Ramos (cell line): ENCODE data around the gene RPL11.
"Not testable (repeated sequence)": the region's sequence is repeated elsewhere in the genome, so short reads cannot be mapped to it uniquely, and the experiment has no call there.

Experiments
- in situ Hi-C: fragments of 300-500 bp; cut with MboI; formaldehyde crosslinking; loops from one replicate; pipeline ENCODE4 v1.14.3; 2022; ENCODE audit warnings: low sequenced_read_pairs; ENCODE audit not compliant: unreplicated experiment

RPL11 gene

DNA sequence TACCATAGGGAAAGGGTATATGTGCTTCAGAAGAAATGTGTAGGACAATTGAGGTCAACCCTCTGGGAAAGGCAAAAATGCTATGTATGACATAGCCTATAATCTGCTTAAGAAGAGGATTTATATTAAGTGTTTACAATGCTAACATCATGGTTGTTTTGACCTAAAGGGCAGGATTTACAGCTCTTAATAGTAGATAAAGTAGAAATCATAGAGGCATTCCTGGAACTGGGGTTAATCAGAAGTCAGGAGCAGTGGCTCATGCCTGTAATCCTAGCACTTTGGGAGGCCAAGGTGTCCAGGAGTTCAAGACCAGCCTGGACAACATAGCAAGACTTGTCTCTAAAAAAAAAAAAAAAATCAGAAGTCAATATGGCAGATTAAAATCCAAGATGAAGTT, 8.7 kb upstream of the RPL11 start:
- in situ Hi-C loops: no loop called here

DNA sequence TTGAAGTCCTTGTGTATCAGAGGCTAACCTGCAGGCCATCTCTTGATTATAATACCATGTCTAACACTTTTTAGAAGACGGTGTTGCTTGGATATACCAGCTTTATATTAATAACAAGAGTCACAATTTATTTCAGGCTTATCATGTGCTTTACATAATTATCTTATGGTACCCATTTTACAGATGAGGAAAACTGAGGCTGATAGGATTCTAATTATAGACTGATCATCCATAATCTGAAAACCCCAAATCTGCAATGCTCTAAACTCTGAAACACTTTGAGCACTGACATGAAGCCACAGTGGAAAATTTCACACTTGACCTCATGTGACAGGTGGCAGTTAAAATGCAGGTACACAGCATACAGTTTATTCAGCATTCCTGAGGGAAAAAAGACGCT, 7.2 kb upstream of the RPL11 start:
- in situ Hi-C loops: no loop called here

DNA sequence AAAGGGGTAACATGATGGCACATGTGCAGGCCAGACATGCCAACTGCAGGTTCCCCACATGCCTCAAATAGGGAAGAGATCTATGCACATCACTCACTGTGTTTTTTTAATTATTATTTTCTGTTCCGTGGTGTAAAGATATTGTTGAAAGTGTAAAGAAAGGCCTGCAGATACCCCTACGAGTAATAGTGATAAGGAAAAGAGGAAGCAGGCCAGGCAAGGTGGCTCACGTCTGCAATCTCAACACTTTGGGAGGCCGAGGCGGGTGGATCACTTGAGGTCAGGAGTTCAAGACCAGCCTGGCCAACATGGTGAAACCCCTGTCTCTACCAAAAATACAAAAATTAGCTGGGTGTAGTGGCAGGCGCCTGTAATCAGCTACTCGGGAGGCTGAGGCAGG, 6.4 kb upstream of the RPL11 start:
- in situ Hi-C loops: not testable (repeated sequence)

DNA sequence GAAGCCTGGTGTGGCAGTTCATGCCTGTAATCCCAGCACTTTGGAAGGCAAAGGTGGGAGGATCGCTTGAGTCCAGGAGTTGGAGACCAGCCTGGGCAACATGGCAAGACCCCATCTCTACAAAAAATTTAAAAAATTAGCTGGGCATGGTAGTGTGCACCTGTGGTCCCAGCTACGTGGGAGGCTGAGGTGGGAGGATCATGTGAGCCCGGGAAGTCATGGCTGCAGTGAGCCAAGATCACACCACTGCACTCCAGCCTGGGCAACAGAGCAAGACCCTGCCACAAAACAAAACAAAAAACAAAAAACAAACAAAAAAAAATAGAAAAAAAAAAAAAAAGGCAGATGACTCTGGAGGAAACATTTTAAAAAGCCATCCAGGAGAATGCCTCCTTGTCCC, 3.9 kb upstream of the RPL11 start:
- in situ Hi-C loops: not testable (repeated sequence)

DNA sequence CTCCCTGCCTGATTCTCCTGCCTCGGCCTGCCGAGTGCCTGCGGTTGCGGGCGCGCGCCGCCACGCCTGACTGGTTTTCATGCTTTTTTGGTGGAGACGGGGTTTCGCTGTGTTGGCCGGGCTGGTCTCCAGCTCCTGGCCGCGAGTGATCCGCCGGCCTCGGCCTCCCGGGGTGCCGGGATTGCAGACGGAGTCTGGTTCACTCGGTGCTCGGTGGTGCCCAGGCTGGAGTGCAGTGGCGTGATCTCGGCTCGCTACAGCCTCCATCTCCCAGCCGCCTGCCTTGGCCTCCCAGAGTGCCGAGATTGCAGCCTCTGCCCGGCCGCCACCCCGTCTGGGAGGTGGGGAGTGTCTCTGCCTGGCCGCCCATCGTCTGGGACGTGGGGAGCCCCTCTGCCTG, 3.3 kb upstream of the RPL11 start:
- in situ Hi-C loops: not testable (repeated sequence)

DNA sequence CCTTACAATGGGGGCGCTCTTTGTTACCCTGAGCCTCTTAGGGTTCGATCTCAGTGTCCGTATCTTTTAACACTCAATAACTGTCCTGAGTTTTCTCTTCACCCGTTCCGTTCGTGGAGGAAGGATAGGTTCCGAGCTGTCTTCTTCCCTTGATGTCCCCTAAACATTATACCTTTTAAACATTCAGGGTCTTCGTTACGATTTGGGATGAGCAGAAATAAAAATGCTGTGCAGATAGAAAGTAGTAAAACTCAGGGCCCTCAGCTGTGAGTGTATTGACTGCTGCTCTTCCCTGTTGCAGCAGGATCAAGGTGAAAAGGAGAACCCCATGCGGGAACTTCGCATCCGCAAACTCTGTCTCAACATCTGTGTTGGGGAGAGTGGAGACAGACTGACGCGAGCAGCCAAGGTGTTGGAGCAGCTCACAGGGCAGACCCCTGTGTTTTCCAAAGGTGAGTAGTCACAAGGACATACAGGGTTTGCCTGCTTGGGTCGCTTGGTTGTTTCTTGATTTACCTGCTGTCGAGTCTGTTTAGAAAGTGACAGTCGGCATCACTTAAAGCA, 784 bp downstream of the RPL11 start:
- in situ Hi-C loops: no loop called here

DNA sequence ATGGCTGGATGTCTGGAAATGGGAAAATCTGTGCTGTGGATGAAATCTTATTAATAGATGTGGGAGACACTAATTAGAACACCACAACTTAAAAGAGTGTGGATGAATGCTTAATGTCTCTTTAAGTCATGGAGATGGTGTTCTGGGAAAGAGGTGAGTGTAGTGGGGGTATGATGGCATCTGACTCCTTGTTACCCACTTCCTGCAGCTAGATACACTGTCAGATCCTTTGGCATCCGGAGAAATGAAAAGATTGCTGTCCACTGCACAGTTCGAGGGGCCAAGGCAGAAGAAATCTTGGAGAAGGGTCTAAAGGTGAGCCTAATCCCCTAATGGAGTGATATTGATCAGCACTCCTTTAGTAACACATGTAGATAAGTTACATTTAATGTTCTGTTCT, 2.0 kb downstream of the RPL11 start:
- in situ Hi-C loops: no loop called here

DNA sequence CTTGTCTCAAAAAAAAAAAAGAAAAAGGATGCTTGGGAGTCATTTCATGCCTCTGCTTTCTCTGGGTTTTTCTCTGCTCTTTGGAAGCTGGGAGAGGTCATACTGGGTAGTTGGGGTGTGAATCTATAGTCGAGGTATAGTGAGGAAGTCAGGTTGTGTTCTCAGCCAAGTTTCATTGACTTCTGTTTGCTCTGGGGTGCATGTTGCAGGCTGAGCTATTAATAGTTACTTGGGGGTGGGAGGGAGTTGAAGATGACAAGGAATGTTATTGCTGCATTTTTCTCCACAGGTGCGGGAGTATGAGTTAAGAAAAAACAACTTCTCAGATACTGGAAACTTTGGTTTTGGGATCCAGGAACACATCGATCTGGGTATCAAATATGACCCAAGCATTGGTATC, 2.8 kb downstream of the RPL11 start:
- in situ Hi-C loops: no loop called here

DNA sequence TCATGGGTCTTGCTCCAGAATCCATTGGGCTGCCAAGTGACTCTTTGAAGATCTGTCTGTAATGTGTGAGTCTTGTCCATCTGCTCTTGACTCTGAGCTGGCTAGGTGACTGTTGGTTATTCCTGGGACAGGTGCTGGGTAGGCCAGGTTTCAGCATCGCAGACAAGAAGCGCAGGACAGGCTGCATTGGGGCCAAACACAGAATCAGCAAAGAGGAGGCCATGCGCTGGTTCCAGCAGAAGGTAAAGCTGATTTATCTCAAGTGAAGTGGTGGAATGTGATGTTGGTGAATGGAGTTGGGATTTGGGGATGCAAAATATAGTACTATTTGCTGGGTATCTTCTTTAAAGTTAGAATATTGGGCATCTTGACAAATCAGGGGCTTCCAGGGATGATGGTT, 4.1 kb downstream of the RPL11 start:
- in situ Hi-C loops: no loop called here

DNA sequence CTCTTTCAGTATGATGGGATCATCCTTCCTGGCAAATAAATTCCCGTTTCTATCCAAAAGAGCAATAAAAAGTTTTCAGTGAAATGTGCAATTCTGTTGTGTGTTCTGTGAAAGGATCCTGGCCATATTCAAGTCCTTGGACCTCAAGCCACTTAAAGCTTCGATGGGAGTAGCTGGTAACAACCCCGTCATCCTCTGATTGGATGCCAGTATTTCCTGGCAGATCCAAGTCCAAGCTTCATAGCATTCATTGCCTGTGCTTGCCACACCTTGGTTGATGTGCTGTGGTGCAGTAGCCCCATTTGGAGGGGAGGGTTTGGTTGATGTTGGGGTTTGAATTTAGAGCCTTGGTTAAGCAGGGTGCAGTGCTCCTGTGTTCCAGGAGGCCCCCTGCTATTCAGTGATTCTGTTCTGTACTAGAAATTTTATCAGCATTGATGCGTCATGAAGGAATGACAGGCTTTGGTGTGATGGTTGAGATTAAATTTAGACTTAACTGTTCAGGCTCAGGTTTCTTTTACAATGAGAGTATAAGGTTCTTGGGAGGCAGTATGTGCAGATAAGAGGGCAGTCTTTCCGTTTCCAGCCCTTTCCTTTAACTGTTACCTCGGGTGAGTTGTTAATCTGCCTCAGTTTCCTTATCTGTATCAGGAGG, 4.9 kb downstream of the RPL11 start:
- in situ Hi-C loops: no loop called here

DNA sequence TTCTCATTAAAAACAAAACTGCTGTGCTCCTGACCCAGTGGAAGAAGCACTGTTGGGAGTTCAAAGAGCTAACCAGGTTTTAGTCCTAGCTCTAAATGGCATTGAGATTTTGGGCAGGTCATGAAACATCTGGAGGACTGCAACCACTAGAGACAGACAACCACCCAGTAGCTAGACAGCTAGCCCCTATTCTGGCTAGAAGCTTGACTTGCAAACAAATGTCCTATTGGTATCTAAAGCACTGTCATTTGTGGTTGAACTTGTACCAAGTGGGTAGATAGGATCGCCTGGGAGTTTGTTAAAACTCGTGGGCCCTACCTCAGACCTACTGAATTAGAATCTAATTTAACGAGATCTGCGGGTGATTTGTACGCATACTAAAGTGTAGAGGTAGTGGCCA, 6.9 kb downstream of the RPL11 start:
- in situ Hi-C loops: no loop called here

DNA sequence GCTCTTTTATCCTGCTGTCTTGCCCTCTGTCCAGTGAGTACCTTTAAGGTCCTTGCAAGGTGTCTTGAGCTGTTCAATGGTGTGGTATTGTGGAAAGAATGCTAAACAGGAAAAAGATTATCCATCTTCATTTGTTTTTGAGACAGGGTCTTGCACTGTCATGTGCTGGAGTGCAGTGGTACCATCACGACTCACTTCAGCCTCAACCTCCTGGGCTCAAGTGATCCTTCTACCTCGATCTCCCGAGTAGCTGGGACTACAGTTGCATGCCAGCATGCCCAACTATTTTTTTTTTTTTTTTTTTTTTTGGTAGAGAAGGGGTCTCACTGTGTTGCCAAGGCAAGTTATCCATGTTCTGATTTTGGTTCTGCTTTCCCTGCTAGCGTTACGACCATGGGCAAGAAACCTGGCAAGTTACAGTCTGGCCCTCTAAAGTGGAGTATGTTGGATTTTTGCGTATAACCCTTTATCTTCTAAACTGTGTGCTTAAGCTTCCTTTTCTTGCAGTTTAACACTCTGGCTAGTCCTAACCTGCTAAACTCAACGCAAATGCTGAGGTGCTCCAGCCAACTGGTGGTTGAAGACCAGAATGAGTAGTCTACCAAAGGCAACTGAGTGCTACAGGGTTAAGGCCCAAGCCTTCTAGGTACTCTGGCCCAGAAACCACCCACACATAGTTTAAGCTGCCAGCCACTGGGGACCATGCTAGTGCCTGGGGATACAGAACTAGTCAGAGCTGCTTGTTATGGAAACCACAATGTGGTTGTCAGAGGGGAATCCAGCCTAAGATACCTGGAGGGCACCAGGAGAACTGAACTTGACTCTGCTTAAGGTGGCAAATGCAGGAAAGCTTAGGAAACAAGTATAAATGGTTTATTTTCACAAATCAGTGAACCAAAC, 7.9 kb downstream of the RPL11 start:
- in situ Hi-C loops: no loop called here

DNA sequence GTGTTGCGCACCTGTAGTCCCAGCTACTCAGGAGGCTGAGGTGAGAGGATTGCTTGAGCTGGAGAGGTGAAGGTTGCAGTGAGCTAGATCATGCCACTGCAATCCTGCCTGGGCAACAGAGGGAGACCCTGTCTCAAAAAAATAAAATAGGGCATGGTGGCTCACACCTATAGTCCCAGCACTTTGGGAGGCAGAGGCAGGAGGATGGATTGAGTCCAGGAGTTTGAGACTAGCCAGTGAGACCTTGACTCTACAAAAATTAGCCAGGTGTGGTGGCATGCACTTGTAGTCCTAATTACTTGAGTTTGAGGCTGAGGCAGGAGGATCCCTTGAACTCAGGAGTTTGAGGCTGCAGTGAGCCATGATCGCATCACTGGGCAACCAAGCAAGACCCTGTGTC, 9.7 kb downstream of the RPL11 start:
- in situ Hi-C loops: no loop called here

DNA sequence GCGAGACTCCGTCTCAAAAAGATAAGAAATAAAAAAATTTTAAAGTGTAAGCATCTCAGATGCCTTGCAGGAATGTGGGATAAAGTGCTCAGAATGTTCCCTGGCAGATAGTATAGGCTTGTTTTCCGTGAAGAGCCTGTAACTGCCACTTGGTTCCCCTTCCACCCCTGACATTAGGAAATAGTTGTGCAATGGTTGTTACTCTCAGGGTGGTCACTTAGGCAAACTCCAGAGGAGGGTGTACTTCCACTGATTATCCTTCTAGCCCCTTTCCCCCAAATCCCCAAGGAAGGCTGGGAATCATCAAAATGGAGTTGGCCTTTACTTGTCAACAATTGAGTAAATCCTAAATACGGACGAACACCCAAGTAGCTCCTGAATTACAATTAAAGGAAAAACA, 10.4 kb downstream of the RPL11 start:
- in situ Hi-C loops: no loop called here

DNA sequence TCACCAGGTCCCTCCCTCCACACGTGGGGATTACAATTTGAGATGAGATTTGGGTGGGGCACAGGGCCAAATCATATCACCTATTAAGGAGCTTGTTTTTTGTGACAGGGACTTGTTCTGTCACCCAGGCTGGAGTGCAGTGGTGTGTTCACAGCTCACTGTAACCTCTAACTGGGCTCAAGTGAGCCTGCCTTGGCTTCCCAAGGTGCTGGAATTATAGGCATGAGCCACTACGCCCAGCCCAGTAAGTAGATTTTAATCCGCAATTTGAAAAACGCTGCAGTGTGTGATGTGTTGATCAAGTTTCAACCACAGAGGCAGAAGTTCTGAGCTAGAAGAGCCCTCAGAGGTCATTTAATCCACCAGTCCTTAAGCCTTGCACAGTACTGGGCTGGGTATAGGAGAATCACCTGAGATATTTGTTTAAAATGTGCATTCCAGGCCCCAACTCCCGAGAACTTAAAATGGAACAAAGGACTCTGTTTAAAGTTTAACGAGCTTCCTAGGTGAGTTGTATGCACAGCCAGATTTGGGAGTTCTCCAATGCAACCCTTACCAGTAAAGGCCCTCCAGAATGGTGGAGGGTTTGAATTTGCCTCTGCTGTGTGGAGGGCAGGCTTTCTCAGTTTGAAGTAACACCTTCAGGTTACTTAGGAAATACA, 13.4 kb downstream of the RPL11 start:
- in situ Hi-C loops: no loop called here

DNA sequence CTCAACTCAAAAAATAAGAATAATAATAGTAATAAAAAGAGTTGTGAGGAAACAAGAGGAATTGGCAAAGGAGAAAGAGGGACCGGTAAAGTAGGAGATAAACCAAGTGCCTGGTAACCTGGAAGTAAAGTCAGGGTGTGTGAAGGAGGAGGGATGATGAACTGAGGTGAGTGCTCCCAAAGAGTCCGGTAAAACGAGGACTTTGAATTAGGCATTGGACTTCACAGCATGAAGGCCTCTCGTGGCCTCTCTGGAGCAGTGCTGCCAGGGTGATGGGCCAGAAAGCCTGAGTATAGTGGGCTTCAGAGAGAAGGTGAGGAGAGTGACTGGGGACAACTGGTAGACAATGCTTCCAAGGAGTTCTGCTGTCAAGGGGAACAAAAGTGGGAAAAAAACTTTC, 17.6 kb downstream of the RPL11 start:
- in situ Hi-C loops: no loop called here

DNA sequence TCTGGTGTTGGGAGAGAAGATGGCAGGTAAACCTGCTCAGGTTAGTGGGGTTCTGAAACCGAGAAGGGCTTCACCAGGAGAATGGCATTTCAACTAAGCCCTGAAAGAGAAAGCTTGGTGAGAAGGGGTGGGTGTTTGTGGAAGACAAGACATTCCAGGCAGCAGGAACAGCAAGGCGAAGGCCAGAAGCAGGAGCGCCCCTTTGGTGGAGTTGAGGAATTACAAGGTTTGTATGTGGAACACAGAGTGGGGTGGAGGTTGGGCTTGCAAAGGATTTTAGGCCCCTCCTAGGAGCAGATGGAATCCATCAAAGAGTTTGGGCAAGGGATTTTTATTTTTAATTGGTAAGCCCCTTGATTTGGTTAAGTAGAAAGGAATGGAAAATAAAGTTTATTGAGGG, 26.9 kb downstream of the RPL11 start:
- in situ Hi-C loops: no loop called here

DNA sequence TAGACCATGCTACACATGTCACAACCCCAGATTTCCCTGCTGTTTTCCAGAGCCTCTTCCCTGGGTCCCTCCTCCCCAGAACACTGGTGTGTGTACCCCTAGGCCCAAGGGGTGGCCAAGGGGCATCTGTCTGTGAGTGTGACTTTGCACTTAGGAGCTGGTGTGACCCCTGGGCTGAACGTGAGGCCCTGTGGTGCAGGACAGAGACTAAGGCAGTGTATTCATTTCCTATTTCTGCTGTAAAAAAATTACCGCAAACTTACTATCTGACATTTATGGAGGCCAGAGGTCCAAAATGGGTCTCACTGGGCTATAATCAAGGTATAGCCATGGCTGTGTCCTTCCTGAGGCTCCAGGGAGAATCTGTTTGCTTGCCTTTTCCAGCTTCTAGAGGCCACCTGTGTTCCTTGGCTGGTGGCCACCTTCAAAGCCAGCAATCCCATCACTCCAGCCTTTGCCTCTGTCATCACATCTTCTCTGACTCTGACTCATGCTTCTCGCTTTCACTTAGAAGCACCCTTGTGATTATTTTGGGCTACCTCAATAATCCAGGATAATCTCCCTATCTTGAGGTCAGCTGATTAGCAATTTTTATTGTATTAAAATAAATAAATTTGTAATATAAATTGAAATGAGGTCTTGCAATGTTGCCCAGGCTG, 27.7 kb downstream of the RPL11 start:
- in situ Hi-C loops: no loop called here

DNA sequence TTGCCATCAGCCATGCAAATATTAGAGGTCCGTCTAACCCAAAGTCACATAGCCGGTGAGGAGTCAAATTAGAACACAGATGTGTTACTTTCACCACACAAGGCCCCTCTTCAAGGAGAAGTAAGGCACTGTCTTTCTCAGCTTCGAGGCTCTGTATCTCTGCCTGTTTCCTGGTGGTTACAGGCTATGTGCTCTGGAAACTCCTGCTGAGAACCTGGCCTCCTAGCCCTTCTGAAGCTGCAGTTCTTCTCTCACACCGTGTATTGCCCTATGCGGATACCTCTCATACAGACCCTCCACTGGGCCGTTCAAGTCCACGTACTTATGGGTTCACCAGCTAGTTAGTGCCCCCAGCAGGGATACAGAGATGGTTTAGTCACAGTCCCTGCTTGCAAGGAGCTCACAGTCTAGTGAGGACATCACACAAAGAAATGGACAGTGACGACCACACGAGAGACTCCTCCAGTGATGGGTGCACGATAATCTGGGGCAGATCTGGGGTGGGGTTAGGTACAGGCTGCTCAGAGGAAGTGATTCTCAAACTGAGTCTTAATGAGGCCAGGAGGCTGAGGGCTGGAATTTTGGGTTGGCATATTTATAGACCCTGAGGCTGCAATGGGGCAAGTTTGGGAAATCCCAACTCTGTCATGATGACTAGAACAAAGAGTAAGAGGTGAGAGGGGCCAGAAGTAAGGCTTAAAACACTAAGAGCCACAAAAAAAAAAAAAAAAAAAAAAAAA, 28.8 kb downstream of the RPL11 start:
- in situ Hi-C loops: no loop called here

DNA sequence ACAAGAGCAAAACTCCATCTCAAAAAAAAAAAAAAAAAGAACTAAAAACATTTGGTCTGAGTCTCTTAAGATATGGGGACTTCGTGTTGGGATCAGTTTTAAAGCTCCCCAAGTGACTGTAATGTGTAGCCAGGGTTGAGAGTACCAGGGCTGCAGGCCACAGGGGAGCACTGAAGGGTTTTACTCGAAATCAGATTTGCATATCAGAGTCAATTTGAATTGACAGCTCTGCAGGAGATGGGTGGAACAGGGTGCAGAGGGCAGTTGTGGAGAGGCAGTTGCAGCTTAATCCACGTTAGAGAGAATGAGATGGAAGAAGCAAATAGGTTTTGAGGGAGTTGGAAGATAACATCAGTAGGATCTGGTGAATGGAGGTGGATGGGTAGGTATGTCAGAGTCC, 31.0 kb downstream of the RPL11 start:
- in situ Hi-C loops: no loop called here
